Nephron (organoid): ENCODE results near the gene FLOT1.
A peak's percentile ranks its signal among the peaks of the same experiment; 100 is the strongest.

ENCODE experiments used
- H3K27ac Mint-ChIP-seq, 3 experiments: 2 replicates each; pipeline ENCODE4 v1.8.0; 2020; ENCODE audit warnings: mixed read lengths in 3 of 3, mild to moderate bottlenecking in 2 of 3, moderate library complexity in 1 of 3
- H3K27me3 Mint-ChIP-seq: 2 replicates; pipeline ENCODE4 v1.8.0; 2021; ENCODE audit warnings: low read depth, mild to moderate bottlenecking, moderate library complexity, mixed read lengths
- H3K36me3 Mint-ChIP-seq: 2 replicates; pipeline ENCODE4 v1.8.0; 2020; ENCODE audit warnings: low read depth, mixed read lengths
- H3K4me1 Mint-ChIP-seq: 2 replicates; pipeline ENCODE4 v1.8.0; 2020; ENCODE audit warnings: mixed read lengths
- H3K4me3 Mint-ChIP-seq, 3 experiments: 2 replicates each; pipeline ENCODE4 v1.8.0; 2020; ENCODE audit warnings: mild to moderate bottlenecking in 3 of 3, mixed read lengths in 3 of 3, moderate library complexity in 2 of 3
- H3K9me3 Mint-ChIP-seq: 2 replicates; pipeline ENCODE4 v1.8.0; 2020; ENCODE audit warnings: mixed read lengths
- CTCF ChIP-seq, 3 experiments: fragments of 200-600 bp; sonication (generic); IDR thresholded peaks; one replicate each; pipeline ENCODE4 v1.5.0; 2021; ENCODE audit warnings: antibody characterized with exemption in 3 of 3; ENCODE audit not compliant: unreplicated experiment in 3 of 3

FLOT1 gene

GRCh38 chr6:30686908-30687658, 55.4 kb downstream of the FLOT1 start:
- H3K4me1 Mint-ChIP-seq, result peaks cover 81% of the 10 kb centered on the region
- TF ChIP-seq CTCF (IDR thresholded peaks at IDR 0.05; ENCODE audit: unreplicated experiment in 3 of 3), result no peak
- peaks cover 5% of the 10 kb centered on the region for H3K36me3 Mint-ChIP-seq
- H3K4me3 Mint-ChIP-seq, result peak overlapping the region; percentile 96 to 98 (median 97)
- H3K9me3 Mint-ChIP-seq, result no peaks in the 10 kb centered on the region
- peaks cover 3% of the 10 kb centered on the region for H3K27me3 Mint-ChIP-seq
- H3K27ac Mint-ChIP-seq, result peak overlapping the region; percentile 94 to 96 (median 94)

GRCh38 chr6:30686009-30686907, 56.2 kb downstream of the FLOT1 start, which contains the start of gene PPP1R18:
Gene PPP1R18, minus strand, starts transcription at chr6:30686645. Its CDS starts 627 bp downstream, at chr6:30686018.
- no peak for TF ChIP-seq CTCF (IDR thresholded peaks at IDR 0.05; ENCODE audit: unreplicated experiment in 3 of 3)
- peak within 1 kb of the TSS; percentile 94 to 97 (median 94) for H3K27ac Mint-ChIP-seq
- peaks cover 3% of the 10 kb centered on the region for H3K27me3 Mint-ChIP-seq
- peaks cover 83% of the 10 kb centered on the region for H3K4me1 Mint-ChIP-seq
- H3K4me3 Mint-ChIP-seq, result peak within 1 kb of the TSS; percentile 96 to 98 (median 97)
- H3K36me3 Mint-ChIP-seq, result peaks cover 5% of the 10 kb centered on the region
- no peaks in the 10 kb centered on the region for H3K9me3 Mint-ChIP-seq

DNA sequence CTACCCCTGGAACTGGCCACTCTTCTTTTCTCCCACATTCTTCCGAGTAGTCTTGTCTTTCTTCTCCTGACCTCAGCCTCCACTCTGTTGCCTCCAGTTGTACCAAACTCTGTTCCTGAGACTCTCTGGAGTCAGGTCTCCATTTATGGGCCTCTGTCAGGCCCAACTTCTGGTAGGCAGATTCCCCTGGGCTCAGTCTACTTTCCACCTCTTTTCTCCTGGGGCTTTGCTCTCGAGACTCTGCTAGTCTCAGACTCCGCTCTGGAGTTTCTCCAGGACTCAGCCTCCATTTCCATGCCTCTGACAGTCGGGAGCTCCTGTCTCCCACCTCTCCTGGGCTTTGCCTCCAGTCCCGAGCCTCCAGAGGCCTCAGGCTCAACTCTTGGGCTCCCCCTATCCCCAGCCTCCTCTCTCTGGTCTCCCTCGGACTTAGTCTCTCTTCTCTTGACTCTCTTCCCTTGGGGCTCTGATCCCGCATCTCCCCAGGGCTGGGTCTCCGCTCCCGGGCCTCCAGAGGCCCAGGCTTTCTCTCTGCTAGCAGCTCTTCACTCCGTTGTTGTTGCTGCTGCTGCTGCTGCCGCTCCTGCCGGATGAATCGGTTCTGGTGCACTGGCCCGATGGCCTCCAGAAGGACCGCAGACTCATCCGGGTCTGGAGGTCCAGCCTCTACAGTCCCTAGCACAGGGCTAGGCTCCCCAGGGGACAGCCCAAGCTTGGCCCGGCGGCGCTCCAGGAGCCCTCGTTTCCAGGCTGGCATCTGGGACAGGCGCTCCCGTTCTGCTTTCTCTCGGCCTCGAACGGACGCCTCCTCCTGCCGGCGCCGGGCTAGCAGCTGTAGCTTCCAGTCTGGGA, 57.1 kb downstream of the FLOT1 start:
- Mint-ChIP-seq H3K4me1 (peaks cover 81% of the 10 kb centered on the region), H3K27ac (peak overlapping the region; percentile 81 to 94 (median 89)), H3K4me3 (peak overlapping the region; percentile 96 to 98 (median 97)), H3K27me3 (peaks cover 3% of the 10 kb centered on the region), H3K36me3 (peaks cover 9% of the 10 kb centered on the region), H3K9me3 (no peaks in the 10 kb centered on the region)
- no peak for TF ChIP-seq CTCF (IDR thresholded peaks at IDR 0.05; ENCODE audit: unreplicated experiment in 3 of 3)

DNA sequence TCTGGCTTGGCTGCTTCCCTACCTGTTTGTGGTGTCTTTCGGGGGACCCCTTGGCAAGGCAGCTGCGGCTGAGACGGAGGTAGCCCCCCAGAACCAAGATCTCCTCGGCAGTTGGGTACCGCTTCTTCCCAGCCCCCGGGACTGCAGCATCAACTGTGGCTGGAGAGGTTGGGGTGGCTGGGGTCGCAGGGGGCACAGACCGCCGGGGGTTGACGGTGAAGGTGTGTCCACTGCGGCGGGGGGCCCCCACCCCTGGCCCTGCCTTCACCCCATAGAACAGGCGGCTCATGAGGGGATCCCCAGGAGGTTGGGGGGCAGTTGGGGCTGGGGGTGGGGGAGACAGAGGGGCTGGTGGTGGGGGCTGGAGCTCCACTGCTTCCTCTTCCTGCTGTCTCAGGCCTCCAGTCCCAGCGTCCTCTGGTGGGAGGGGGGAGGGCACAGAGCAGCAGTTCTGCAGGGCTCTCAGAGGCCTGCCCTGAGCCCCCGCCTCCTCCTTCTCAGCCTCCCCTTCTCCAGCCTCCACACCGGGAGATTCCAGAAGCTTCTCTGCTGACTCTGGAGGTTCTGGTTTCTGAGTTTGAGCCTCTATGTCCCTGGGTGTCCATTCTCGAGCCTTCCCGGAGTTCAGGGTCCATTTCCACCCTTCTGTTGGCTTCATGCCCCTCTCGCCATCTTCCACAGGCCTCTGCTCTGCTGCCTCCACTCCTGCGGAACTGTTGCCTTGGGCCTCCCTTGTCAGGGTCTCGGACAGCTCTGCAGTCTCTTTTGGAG, 57.9 kb downstream of the FLOT1 start:
- Mint-ChIP-seq H3K27me3 (peaks cover 3% of the 10 kb centered on the region), H3K4me1 (peaks cover 81% of the 10 kb centered on the region), H3K36me3 (peaks cover 16% of the 10 kb centered on the region), H3K4me3 (peak overlapping the region; percentile 96 to 98 (median 97)), H3K9me3 (no peaks in the 10 kb centered on the region), H3K27ac (peak overlapping the region; percentile 81 to 94 (median 89))
- TF ChIP-seq CTCF (IDR thresholded peaks at IDR 0.05; ENCODE audit: unreplicated experiment in 3 of 3), result no peak

- H3K27ac Mint-ChIP-seq, result peak overlapping the region; percentile 53 to 81 (median 61)
- peak overlapping the region; percentile 82 to 89 (median 89) for H3K4me3 Mint-ChIP-seq
- H3K36me3 Mint-ChIP-seq, result peaks cover 22% of the 10 kb centered on the region
- H3K4me1 Mint-ChIP-seq, result peaks cover 81% of the 10 kb centered on the region
- H3K9me3 Mint-ChIP-seq, result no peaks in the 10 kb centered on the region
- TF ChIP-seq CTCF (IDR thresholded peaks at IDR 0.05; ENCODE audit: unreplicated experiment in 3 of 3), result no peak
- H3K27me3 Mint-ChIP-seq, result peaks cover 1% of the 10 kb centered on the region
Observed at GRCh38 chr6:30683980-30684338, 58.5 kb downstream of the FLOT1 start.
